Activated CD8-positive, alpha-beta memory T cell treated with anti-CD3 and anti-CD28 coated beads, Interleukin-2, amount 10 ng/mL, durations not matched to agents 7 days and 5 days (primary cell): Measurements from ENCODE around the gene GLIS2. TPM values are rescaled to one million over a fixed set of nuclear protein-coding genes. Genes with fewer than 3 reads are reported as not detected.
A peak's percentile ranks its signal among the peaks of the same experiment; 100 is the strongest.

Experiments
- ATAC-seq: fragments of 150-1000 bp; cut with Tn5 transposase; one replicate; pipeline ENCODE4 v1.10.0; 2021; ENCODE audit warnings: moderate library complexity
- CTCF ChIA-PET: fragments of 350-600 bp; sonication (Branson Sonifier 250); formaldehyde crosslinking; loops from one replicate; lab custom pipeline; 2021; ENCODE audit warnings: antibody characterized with exemption; lab: Charles Lee
- DNase-seq: peaks from one replicate; pipeline ENCODE4 v3.0.0-alpha.2; 2020
- H3K27ac Mint-ChIP-seq: one replicate; pipeline ENCODE4 v1.8.0; 2021; ENCODE audit warnings: mild to moderate bottlenecking, mixed read lengths
- H3K27me3 Mint-ChIP-seq: one replicate; pipeline ENCODE4 v1.8.0; 2021; ENCODE audit warnings: mixed read lengths
- H3K36me3 Mint-ChIP-seq: one replicate; pipeline ENCODE4 v1.8.0; 2021; ENCODE audit warnings: mild to moderate bottlenecking, mixed read lengths
- H3K4me1 Mint-ChIP-seq: one replicate; pipeline ENCODE4 v1.8.0; 2021; ENCODE audit warnings: mixed read lengths
- H3K4me3 Mint-ChIP-seq: one replicate; pipeline ENCODE4 v1.8.0; 2021; ENCODE audit warnings: mild to moderate bottlenecking, moderate library complexity, mixed read lengths
- H3K9me3 Mint-ChIP-seq: one replicate; pipeline ENCODE4 v1.8.0; 2022; ENCODE audit warnings: low read depth, mixed read lengths
- total RNA-seq, 2 experiments: library from RNA; stranded (reverse); gene quantifications; one replicate each; pipeline ENCODE4 v1.2.3, GENCODE V29; 2021

Gene GLIS2
- total RNA-seq, 2 experiments from 2014 or later, result 0.55 to 0.63 TPM

GRCh38 chr16:4367393-4367856, 51.6 kb downstream of the GLIS2 start:
- Mint-ChIP-seq H3K27ac (no peak overlapping the region), H3K36me3 (peaks cover 15% of the 10 kb centered on the region)

GRCh38 chr16:4369007-4369733, 53.3 kb downstream of the GLIS2 start:
- H3K4me1 Mint-ChIP-seq, result peaks cover 4% of the 10 kb centered on the region
- ATAC-seq (no peak), DNase-seq (no peak)
- no peaks in the 10 kb centered on the region for H3K9me3 Mint-ChIP-seq
- H3K4me3 Mint-ChIP-seq, result no peak overlapping the region
- H3K27me3 Mint-ChIP-seq, result no peaks in the 10 kb centered on the region
- peaks cover 8% of the 10 kb centered on the region for H3K36me3 Mint-ChIP-seq
- CTCF ChIA-PET, result interaction anchor here (1.4 to 2.8 kb wide), 3 partner anchors 10 to 34 kb away, joined by 3 to 11 read pairs (median 8); partner anchors contain the start of gene PAM16
- no peak overlapping the region for H3K27ac Mint-ChIP-seq

More at GRCh38 chr16:4367393-4367856, 51.6 kb downstream of the GLIS2 start:
- CTCF ChIA-PET, result interaction anchor here (1.2 to 1.4 kb wide), 2 partner anchors 35 to 79 kb away, joined by 3 read pairs; no protein-coding TSS in a partner anchor
- DNase-seq, result no peak
- peaks cover 4% of the 10 kb centered on the region for H3K4me1 Mint-ChIP-seq
- no peaks in the 10 kb centered on the region for H3K27me3 Mint-ChIP-seq
- no peaks in the 10 kb centered on the region for H3K9me3 Mint-ChIP-seq
- no peak for ATAC-seq
- no peak overlapping the region for H3K4me3 Mint-ChIP-seq

GRCh38 chr16:4370151-4370550, 54.3 kb downstream of the GLIS2 start:
- CTCF ChIA-PET, result interaction anchor here (0.7 to 2.8 kb wide), 5 partner anchors 11 to 62 kb away, joined by 3 to 11 read pairs (median 3); partner anchors contain the start of gene PAM16
- ATAC-seq (no peak), DNase-seq (no peak)
- Mint-ChIP-seq H3K27me3 (no peaks in the 10 kb centered on the region), H3K4me1 (peaks cover 4% of the 10 kb centered on the region), H3K36me3 (peaks cover 6% of the 10 kb centered on the region), H3K9me3 (no peaks in the 10 kb centered on the region), H3K27ac (no peak overlapping the region), H3K4me3 (no peak overlapping the region)

DNA sequence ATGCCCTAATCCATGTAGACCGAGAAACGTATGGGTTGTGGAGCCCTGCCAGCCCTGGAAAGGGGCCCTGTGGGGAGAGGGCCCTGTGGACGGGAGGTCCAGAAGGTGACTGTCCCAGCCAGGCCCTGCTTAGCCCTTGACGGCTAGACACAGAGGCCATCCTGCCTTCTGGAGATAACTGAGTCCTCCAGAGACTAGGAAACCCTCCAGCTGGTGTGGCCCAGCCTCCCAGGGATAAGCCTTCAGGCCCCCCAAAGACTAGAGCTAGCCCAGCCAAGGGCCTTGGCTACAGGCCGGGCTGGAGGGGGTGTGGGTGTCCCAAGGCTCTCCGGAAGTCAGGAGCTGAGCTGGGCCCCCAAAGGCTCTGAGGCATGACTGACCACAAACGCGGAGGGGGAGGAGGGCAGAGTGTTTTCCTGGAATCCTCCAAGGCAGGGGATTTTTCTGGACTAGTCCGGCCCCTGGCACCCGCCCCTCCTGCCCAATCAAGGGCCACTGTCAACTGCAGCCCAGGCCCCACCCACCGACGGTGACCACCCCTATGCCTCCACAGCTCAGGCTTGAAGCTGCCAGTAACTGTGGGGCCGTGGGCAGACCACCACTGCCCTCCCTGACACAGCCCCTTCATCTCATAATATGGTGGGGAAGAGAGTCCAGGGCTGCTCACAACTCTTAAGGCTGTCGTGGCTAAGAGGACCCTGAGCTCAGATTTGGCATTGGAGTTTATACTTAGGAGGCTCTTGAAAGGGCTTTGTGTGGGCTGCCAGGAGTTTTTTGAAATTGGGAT, 54.9 kb downstream of the GLIS2 start:
- CTCF ChIA-PET, result interaction anchor here (0.7 to 2.8 kb wide), 5 partner anchors 12 to 62 kb away, joined by 3 to 11 read pairs (median 3); partner anchors contain the start of gene PAM16
- Mint-ChIP-seq H3K4me1 (peaks cover 4% of the 10 kb centered on the region), H3K36me3 (peaks cover 3% of the 10 kb centered on the region), H3K27ac (no peak overlapping the region), H3K4me3 (no peak overlapping the region), H3K9me3 (no peaks in the 10 kb centered on the region), H3K27me3 (no peaks in the 10 kb centered on the region)
- no peak for ATAC-seq
- no peak for DNase-seq

DNA sequence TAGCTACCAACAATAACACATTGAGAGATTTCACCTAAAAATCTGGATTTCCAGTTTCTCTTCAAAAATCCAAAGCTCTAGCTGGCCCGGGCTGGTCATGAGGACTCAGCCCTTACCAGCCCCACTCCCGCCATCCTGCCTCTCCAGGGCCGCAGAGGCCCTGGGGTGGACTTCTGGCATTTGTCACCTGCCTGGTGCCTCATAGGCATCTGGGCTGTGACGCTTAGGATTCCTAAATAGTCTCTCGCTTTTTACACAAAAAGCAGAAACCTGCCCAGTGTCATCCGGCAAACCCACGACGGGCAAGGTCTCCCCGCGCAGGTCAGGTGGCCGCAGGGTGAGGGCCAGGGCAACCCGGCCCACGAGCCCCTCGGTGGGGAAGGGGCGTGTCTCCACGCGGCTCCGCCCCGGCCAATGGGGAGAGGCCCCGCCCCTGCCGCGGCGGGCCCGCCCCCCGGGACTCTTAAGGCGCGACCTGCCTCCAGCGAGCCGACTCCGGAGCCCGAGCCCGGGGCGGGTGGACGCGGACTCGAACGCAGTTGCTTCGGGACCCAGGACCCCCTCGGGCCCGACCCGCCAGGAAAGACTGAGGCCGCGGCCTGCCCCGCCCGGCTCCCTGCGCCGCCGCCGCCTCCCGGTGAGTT, 55.6 kb downstream of the GLIS2 start, which contains the start of gene VASN:
VASN (plus strand) TSS at position 492 of the 644 bp plus-strand sequence. CDS start 9,030 bp downstream, outside the sequence.
- Mint-ChIP-seq H3K36me3 (peaks cover 3% of the 10 kb centered on the region), H3K27me3 (no peaks in the 10 kb centered on the region), H3K27ac (no peak within 1 kb of the TSS), H3K9me3 (no peaks in the 10 kb centered on the region), H3K4me1 (peaks cover 4% of the 10 kb centered on the region), H3K4me3 (peak within 1 kb of the TSS; percentile 60)
- DNase-seq (peak; percentile 65), ATAC-seq (peak; percentile 87)
- CTCF ChIA-PET, result interaction anchor here (2.8 kb wide), 1 partner anchor 31 kb away, joined by 11 read pairs; no protein-coding TSS in a partner anchor

- H3K4me3 Mint-ChIP-seq, result peak overlapping the region; percentile 60
- H3K36me3 Mint-ChIP-seq, result peaks cover 3% of the 10 kb centered on the region
- peak; percentile 66 for ATAC-seq
- no peaks in the 10 kb centered on the region for H3K27me3 Mint-ChIP-seq
- peak; percentile 50 for DNase-seq
- no peak overlapping the region for H3K27ac Mint-ChIP-seq
- CTCF ChIA-PET, result no interaction called here
- H3K9me3 Mint-ChIP-seq, result no peaks in the 10 kb centered on the region
- peaks cover 4% of the 10 kb centered on the region for H3K4me1 Mint-ChIP-seq
Observed at GRCh38 chr16:4372001-4372577, 56.2 kb downstream of the GLIS2 start.

DNA sequence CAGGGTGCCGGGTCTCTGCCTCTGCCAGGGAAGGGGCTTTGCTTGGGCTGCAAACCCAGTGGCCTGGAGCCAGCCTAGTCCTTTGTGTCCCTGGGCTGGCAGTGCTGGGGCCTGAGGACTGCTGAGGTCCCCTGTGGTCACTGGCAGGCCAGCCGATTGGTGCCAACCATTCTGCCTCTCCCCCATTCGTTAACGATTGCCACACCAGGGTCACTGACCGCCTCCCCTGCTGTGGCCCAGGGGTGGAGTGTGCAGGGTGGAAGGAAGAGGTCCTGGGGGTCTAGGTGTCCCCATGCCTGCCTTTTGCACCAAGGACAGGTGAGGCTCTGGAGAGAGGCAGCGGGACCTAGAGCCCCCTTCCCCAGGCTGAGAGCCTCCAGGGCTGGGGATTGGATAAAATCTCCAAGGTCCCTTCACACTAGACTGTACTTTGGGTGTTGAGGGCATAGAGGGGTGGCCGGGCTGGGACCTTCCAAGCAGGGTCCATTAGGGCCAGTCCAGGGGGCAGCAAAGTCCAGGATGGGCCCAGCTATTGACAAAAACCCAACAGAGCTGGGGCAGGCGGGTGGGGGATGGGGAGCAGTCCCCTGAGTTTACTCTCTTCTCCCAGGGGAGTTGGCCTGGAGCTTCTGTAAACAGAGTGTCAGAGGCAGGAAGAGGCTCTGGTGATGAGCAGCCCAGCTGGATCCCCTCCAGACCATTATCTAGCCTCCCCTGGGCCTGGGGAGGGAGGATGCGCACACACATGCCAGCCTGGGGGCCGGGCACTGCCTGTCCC, 56.9 kb downstream of the GLIS2 start:
- no peak overlapping the region for H3K4me3 Mint-ChIP-seq
- ATAC-seq (no peak), DNase-seq (no peak)
- H3K36me3 Mint-ChIP-seq, result no peaks in the 10 kb centered on the region
- no peak overlapping the region for H3K27ac Mint-ChIP-seq
- CTCF ChIA-PET, result interaction anchor here (0.6 to 2.8 kb wide), 2 partner anchors 30 to 100 kb away, joined by 4 to 10 read pairs; partner anchors contain the start of gene TFAP4
- no peaks in the 10 kb centered on the region for H3K27me3 Mint-ChIP-seq
- peaks cover 4% of the 10 kb centered on the region for H3K4me1 Mint-ChIP-seq
- no peaks in the 10 kb centered on the region for H3K9me3 Mint-ChIP-seq

DNA sequence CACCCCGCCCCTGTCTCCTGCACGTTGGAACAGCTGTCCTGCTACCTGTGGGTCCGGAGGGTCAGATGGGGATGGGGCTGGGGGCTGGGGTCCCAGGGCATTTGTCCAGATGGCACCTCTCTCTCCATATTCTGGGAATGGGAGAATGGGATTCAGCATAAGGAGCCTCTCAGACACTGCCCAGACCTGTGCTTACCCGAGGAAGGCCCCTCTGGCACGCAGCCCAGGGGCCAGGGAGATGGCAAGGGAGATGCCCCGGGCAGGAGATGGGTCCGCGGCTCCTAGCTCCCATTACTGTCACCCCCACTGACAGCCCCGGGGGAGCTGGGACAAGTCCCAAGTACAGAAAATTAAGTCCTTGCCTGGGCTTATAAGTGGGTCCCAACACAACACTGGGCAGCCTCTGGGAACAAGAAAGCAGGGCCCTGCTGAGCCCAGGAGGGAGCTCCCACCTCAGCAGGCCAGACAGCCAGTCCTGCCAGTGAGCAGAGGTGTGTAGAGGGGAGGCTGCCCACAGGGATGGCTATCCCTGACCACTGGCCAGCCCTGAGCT, 57.6 kb downstream of the GLIS2 start:
- ATAC-seq (no peak), DNase-seq (no peak)
- Mint-ChIP-seq H3K27ac (no peak overlapping the region), H3K27me3 (no peaks in the 10 kb centered on the region), H3K9me3 (no peaks in the 10 kb centered on the region), H3K36me3 (no peaks in the 10 kb centered on the region), H3K4me1 (peaks cover 5% of the 10 kb centered on the region), H3K4me3 (no peak overlapping the region)
- CTCF ChIA-PET, result interaction anchor here (0.6 to 2.8 kb wide), 2 partner anchors 29 to 101 kb away, joined by 4 to 10 read pairs; partner anchors contain the start of gene TFAP4

- no peak for DNase-seq
- H3K36me3 Mint-ChIP-seq, result no peaks in the 10 kb centered on the region
- peaks cover 5% of the 10 kb centered on the region for H3K4me1 Mint-ChIP-seq
- no peak overlapping the region for H3K27ac Mint-ChIP-seq
- H3K27me3 Mint-ChIP-seq, result no peaks in the 10 kb centered on the region
- CTCF ChIA-PET, result interaction anchor here (2.8 kb wide), 1 partner anchor 28 kb away, joined by 10 read pairs; no protein-coding TSS in a partner anchor
- no peak overlapping the region for H3K4me3 Mint-ChIP-seq
- H3K9me3 Mint-ChIP-seq, result no peaks in the 10 kb centered on the region
- no peak for ATAC-seq
Observed at GRCh38 chr16:4373909-4374742, 58.3 kb downstream of the GLIS2 start.

DNA sequence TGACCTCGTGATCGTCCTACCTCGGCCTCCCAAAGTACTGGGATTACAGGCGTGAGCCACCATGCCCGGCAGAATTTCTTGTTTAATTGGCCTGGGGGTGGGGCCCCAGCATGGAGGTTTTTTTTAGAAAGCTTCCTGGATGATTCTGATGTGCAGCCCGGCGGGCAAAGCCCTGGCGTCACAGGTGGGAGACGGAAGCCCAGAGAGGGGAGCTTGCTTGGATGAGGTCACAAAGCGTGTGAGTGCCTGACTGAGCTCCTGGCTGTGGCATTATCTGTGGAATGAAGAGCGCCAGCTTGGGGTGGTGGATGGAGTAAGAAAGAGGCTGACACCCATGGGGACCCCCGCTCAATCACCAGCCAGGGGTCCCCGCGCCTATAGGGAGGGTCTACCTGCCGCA, 59.9 kb downstream of the GLIS2 start:
- no peak for ATAC-seq
- Mint-ChIP-seq H3K4me1 (peaks cover 5% of the 10 kb centered on the region), H3K27ac (no peak overlapping the region), H3K36me3 (no peaks in the 10 kb centered on the region), H3K4me3 (no peak overlapping the region), H3K27me3 (no peaks in the 10 kb centered on the region), H3K9me3 (no peaks in the 10 kb centered on the region)
- CTCF ChIA-PET, result interaction anchor here (2.8 kb wide), 1 partner anchor 27 kb away, joined by 10 read pairs; no protein-coding TSS in a partner anchor
- DNase-seq, result no peak
